OCI-M1 (cell line): ENCODE results near the gene TECR.
"Not testable (repeated sequence)": the region's sequence is repeated elsewhere in the genome, so short reads cannot be mapped to it uniquely, and the experiment has no call there.

Experiments
- DNase-seq: peaks from one replicate; lab custom pipeline; 2025; lab: John Stamatoyannopoulos, UW

The TECR gene

GRCh38 chr19:14585187-14585586, 55.8 kb downstream of the TECR start:
- DNase-seq = peak; percentile 57

- DNase-seq = not testable (repeated sequence)
Observed at GRCh38 chr19:14589433-14589832, 60.0 kb downstream of the TECR start.

GRCh38 chr19:14595558-14595957, 66.2 kb downstream of the TECR start:
- DNase-seq = no peak

GRCh38 chr19:14599548-14600147, 70.3 kb downstream of the TECR start:
- DNase-seq = no peak

- no peak for DNase-seq
Observed at GRCh38 chr19:14603990-14604387, 74.6 kb downstream of the TECR start.

- DNase-seq = no peak
Observed at GRCh38 chr19:14606627-14607026, 77.2 kb downstream of the TECR start.

- no peak for DNase-seq
Observed at GRCh38 chr19:14611051-14611450, 81.7 kb downstream of the TECR start.

GRCh38 chr19:14612242-14612641, 82.8 kb downstream of the TECR start:
- DNase-seq = not testable (repeated sequence)

- DNase-seq = no peak
Observed at GRCh38 chr19:14612657-14613056, 83.3 kb downstream of the TECR start.

- DNase-seq = not testable (repeated sequence)
Observed at GRCh38 chr19:14613399-14614098, 84.2 kb downstream of the TECR start.

- DNase-seq = peak; percentile 98
Observed at GRCh38 chr19:14614099-14614412, 84.7 kb downstream of the TECR start.
